GM12864 (cell line): Measurements from ENCODE around the gene CCDC85C.

ENCODE experiments used
- DNase-seq: peaks from one replicate; pipeline ENCODE4 v3.0.0-alpha.2; 2011; ENCODE audit warnings: low read depth
- H3K4me3 ChIP-seq: 2 replicates; pipeline ENCODE4 v1.5.1; 2011; ENCODE audit warnings: mild to moderate bottlenecking, low read depth, low read length, control low read depth
- TF ChIP-seq, protein P1 (sequence below): IDR thresholded peaks from 2 replicates; pipeline ENCODE4 v1.5.1; 2011; ENCODE audit warnings: low read depth, mild to moderate bottlenecking, moderate library complexity, low read length, control low read depth, inconsistent platforms; ENCODE audit errors: missing control alignments

Gene CCDC85C

GRCh38 chr14:99574099-99574880, 29.7 kb downstream of the CCDC85C start:
- TF ChIP-seq, protein P1, sequence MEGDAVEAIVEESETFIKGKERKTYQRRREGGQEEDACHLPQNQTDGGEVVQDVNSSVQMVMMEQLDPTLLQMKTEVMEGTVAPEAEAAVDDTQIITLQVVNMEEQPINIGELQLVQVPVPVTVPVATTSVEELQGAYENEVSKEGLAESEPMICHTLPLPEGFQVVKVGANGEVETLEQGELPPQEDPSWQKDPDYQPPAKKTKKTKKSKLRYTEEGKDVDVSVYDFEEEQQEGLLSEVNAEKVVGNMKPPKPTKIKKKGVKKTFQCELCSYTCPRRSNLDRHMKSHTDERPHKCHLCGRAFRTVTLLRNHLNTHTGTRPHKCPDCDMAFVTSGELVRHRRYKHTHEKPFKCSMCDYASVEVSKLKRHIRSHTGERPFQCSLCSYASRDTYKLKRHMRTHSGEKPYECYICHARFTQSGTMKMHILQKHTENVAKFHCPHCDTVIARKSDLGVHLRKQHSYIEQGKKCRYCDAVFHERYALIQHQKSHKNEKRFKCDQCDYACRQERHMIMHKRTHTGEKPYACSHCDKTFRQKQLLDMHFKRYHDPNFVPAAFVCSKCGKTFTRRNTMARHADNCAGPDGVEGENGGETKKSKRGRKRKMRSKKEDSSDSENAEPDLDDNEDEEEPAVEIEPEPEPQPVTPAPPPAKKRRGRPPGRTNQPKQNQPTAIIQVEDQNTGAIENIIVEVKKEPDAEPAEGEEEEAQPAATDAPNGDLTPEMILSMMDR, result no peak
- no peak for DNase-seq
- no peak overlapping the region for H3K4me3 ChIP-seq

DNA sequence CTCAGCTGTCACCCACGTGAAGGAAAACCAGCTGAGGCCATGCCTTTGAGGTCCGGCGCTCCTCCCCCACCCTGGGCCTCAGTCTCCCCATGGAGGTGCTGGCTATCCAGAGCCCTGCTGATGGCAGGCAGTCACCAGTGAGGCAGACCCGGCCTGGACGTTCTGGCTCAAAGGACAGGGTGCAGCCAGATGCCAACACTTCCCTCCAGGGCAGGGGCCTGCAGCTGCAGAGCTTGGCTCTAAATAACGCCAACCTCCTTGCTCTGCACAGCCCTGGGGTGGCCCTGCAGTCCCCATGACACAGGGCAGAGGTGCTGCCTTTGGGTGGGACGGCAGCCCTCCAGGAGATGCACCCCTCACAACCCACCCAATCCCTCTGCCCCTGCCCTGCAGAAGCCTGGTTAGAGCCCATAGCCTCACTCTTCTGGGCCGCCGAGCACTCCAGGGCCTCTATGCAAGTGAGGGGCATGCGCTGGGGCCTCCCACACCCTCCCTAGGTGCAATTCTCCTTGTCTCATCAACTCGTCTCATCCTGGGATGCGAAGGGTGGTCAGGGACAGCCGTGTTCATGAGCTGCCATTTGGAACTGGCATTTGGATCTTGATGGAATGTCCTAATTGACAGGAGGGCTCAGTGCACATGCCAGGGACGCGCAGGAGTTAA, 30.4 kb downstream of the CCDC85C start:
- H3K4me3 ChIP-seq, result no peak overlapping the region
- TF ChIP-seq, protein P1, result no peak
- no peak for DNase-seq

DNA sequence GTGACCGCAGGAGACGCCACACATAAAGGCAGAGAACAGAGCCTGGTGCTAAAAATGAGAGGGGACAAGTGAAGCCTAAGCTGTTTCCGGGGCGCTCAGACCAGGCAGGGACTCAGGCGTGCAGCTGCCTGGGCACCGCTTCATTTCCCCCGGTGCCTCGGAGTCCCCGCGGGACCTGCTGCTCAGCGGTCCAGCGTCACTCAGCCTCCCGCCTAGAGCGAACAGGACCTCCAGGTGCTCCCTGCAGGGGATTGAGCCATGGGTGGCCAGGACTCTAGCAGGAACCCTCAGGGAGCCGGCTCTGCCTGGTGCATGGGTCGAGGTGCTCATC, 31.0 kb downstream of the CCDC85C start:
- DNase-seq, result no peak
- no peak overlapping the region for H3K4me3 ChIP-seq
- TF ChIP-seq, protein P1, result no peak

- TF ChIP-seq, protein P1, result no peak
- no peak overlapping the region for H3K4me3 ChIP-seq
- no peak for DNase-seq
Observed at GRCh38 chr14:99572173-99572999, 31.6 kb downstream of the CCDC85C start.

DNA sequence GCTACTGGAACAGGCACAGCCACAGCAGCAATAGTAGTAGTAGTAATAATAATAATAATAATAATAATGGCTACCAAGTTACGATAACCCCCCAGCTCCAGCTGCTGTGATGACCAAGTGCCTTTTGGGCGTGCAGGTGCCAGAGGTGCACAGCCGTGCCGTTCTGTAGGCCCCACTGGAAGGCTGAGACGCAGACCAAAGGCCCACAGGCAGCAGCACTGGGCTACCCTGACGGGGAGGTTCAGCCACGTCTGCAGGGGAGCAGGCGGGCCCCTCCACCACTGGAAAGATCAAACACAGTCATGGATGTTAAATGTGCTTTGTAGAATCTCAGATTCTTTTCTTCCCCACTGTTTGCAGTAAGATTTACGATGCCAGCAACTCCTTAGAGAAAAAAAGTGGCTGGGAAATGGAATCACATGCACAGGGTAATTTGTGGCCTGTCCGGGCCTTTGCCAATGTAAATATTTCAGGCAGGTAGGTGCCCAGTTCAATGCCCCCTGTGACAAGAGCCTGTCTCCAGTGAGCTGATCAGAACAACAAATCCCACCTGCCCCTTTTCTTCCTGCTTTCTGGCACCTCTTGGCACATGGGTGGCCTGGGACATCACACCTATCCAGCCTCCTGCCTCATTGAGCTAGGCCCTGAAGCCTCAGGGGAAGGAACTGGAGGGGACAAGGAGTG, 32.6 kb downstream of the CCDC85C start:
- DNase-seq, result no peak
- no peak overlapping the region for H3K4me3 ChIP-seq
- TF ChIP-seq, protein P1, result no peak

GRCh38 chr14:99570544-99571302, 33.3 kb downstream of the CCDC85C start:
- TF ChIP-seq, protein P1, result no peak
- no peak for DNase-seq
- no peak overlapping the region for H3K4me3 ChIP-seq
